CD4-positive, alpha-beta T cell treated with Interleukin-4 for 4 hours (primary cell): ENCODE measurements around the gene APOB.

Experiments
- DNase-seq: peaks from one replicate; pipeline ENCODE4 v3.0.0-alpha.2; 2020

APOB gene

DNA sequence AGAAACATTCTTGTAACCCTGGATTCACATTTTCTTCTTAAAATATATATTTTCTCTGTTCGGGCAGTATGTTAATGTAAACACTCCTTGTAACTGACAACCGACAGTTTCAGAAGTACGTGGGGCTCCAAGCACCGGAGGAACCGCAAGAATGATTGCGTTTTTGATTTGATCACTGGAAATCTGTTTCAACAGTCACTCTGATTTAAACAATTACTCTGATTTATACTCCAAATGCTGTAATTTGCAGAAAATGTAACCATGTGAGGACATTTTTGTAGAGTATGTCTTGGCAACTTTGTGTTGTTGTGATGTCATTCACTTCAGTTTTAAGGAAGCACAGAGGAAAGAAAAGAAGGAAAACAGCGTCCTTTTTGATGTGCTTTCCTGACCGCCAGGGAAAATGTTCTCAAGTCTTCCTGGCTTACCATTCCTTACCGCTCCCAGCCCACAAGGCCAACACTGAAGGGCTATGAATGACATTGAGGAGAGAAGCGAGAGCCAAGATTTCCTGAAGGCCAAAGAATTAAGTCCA is 77.7 kb downstream of the APOB start:
- no peak for DNase-seq

DNA sequence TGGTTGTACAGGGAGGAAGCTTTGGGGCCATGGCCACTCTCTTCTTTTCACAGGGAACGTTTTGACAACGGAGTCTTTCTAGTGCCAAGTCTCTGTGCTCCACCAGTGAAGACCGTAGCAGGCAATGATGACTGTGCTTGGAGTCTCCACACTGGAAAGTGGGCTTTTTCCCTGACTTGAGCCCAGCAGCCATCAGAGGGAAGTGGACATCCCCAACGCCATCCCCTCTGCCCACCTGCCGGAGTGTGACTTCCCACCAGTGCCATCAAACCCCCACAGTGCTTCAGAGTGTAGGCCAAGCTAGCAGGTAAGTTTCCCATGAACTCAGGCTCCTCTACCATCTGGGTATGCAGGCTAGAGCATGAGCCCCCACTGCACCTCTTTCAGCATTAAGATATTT is 78.7 kb downstream of the APOB start:
- DNase-seq = no peak

DNA sequence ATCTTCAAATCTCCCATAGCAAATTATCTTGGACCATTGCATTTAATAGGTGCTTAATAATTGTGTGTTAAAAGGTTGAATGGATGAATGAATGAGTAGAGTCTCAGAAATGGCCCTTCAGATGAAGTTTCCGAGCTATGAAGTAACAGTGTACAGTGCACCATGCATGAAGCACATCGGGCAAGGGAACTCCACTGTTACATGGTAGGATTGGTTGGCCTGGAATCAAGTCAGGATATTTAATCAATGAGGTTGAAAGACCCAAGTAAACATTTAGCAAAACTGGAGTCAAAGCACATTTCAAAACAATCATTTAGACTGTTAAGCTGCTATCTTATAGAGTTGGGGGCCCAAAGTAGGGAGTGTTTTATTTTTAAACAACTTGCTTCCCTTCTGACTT is 80.0 kb downstream of the APOB start:
- no peak for DNase-seq

DNA sequence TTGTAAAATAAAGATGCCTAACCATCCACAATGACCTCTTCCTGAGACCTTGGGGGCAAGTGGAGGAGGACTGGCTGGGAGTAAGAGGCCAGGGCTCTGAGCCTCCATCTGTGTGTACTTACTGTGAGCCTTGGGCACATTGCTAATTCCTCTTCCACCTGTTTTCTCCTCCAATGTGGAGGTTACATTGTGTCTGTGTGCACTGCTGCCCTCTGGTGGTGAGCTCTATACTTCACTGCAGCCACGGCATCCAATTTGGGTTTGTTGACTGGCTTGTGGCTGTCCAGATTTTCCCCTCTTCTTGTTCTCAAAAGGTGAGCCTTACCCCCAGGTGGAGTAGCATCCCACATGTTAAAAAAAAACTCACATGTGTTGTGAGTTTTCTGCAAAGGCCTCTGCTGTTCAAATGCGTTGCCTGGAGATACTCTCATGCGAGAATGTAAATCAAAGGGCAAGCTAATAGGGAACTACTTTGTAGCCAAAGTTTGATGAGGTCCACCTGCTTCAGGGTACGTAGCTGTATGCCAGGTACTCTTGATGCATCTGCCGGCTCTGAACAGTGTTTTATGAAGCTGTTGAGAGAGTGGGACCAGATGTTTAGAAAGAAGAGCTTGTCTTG is 80.8 kb downstream of the APOB start:
- peak; percentile 57 for DNase-seq

DNA sequence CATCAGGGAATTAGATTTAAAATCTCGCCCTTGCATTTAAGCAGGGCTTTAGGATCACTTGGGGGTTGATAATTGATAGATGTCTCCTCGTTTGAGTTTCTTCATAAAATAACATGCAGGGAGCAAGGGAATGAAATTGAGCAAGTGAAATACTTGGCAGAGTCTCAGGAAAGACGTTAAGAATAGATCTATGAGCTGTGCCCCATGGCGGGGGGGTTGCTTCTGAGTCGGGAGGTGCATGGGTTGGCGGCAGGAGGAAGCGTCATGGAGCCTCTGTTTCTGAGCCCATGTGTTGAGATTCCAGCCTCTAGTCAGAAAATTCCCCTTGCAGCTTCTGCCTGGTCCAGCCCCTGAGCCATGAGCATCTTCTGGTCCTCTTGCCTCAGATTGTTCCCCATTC is 82.0 kb downstream of the APOB start:
- DNase-seq = no peak

DNA sequence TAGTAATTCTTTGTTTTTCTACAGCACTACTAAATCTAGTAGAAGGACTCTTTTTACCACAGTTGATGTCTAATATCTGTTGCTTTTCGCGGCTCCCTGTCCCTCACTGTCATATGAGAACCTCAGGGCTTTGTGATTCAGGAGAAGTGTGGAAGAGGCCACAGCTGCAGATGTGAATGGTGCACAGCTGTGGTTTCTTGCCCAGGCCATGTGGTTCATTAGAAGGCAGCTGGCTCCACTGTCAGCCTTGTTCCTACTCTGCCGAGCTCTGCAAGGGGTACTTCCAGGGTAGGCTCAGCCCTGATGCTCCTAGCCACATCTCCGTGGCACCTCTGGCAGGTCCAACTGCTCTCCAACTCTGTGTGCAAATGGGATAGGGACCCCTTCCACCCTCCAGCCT is 83.9 kb downstream of the APOB start:
- no peak for DNase-seq

DNA sequence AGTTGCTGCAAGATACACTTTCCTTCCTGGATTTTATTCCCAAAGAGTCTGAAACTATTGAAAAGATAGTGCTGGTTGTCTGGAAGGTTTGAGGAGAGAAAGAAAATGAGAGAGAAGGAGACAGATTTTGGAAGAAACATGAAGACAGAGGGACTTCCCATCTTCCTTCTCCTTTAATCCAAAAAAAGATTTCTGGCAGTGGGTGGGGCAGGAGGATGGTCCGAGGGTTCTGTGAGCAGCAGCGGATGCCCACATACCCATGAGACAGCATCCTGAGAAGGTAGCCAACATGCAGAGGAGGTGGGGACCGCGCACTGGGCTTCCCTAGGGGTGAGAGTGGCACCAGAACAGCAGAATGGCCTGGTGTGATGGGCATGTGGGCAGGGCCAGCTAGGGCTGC is 84.6 kb downstream of the APOB start:
- no peak for DNase-seq

DNA sequence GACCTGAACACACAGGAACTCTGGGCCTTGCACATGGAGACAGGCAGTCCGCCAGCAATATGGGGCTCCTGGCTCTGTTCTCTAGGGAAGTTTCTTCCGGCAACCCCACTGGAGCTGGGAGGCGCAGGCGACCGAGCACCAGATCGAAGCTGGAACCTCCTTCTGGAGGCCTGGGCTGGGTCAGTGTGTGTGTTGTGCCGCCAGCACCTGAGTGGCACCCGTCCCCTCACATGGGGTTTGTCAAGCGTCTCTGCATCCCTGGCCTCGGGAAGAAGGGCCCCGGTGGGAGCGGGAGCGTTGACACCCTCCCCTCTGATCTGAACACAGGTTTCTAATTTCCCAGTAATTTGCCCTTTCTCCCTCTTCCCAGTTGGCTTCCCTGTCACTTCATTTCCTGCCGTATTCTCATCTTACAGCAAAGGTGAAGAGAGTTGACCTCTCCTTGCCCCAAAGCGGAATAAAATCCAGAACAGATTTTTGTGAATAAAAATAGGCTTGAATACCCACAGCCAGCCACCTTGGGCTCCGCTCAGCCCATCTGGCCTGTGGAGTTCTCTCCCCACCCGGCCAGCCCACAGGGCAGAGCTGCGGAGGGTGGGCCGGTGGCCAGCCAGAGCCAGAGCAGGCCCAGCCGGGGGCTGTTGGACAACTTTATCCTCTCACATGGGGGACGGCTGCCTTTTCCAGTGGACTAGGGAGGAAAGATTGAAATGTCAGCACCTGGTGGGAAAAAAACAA is 85.9 kb downstream of the APOB start:
- DNase-seq = no peak

DNA sequence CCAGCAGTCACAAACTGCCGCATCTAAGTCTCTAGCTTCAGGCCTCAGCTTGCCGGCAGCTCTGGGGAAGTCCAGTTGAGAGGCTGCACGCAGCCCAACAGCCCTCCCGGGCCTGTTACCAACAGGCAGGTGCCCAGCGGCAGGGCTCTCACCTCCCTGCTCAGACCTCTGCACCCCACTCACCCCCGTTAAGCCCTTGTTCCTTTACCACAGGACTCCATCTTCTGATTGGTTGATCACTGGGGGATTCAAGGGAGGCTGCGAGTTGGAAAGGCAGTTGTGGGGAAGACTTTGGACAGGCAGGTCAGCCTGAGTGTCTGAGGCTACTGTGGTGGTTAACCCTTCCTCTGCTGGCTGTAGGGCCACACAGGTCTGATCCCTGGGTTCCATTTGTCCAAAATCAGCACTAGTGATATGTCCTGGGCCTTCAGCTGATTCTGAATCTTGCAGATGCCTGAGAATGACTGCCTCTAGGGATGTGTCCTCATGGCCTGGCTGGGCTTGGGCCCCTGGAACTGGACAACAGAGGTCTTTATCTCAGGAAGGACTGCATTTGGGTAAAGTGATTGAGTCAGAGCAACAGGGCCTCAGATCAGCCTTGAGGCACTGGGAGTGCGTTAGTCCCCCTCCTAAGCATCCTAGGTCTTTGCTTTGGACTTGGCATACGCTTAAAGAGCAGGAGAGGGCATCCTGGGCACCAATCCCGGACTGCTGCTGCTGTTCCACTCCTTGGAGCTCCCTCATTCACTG is 88.4 kb downstream of the APOB start:
- DNase-seq = no peak

DNA sequence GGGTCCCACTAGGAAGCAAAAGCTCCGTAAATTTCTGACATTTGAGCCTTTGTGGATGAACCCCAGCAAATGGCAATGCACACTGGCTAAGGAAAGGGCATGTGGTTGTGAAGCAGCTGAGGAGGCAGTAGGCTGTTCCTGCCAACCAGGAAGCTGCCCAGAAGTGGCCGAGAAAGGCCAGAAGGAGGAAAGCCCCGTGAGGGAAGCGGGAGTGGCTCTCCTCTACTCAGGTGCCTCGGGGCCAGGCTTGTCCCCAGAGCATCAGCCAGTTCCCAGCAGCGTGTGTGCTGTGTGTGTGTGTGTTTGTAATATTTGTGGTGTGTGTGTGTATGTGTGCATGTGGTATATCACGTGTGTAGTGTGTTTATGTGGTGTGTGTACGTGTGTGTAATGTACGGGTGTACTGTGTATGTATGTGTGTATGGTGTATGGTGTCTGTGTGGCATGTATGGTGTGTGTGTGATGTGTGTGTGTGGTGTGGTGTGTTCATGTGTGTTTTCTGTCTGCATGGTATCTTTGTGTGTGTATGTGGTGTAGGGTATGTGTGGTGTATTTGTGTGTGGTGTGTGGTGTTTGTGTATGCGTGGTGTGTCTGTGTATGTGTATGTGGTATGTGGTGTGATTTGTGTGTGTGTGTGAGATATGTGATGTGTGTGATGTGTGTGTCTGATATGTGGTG is 90.6 kb downstream of the APOB start:
- DNase-seq = no peak
